Measurements from ENCODE around the gene ORC5.

ORC5 gene

GRCh38 chr7:104130726-104131125, 77.1 kb downstream of the ORC5 start:
- Histone ChIP-seq H3K27me3 (no peaks in the 10 kb centered on the region), H3K4me3 (ENCODE audit: low read depth, low read length) (no peak overlapping the region), H3K9me3 (no peaks in the 10 kb centered on the region), H3K36me3 (peaks cover 17% of the 10 kb centered on the region), H3K4me1 (peaks cover 5% of the 10 kb centered on the region)
- TF ChIP-seq CTCF (IDR thresholded peaks at IDR 0.05; ENCODE audit: low read depth, low read length): no peak
- no peak for DNase-seq

GRCh38 chr7:104127204-104127603, 80.6 kb downstream of the ORC5 start:
- peaks cover 14% of the 10 kb centered on the region for H3K4me1 ChIP-seq
- no peak for TF ChIP-seq CTCF (IDR thresholded peaks at IDR 0.05; ENCODE audit: low read depth, low read length)
- DNase-seq: no peak
- H3K9me3 ChIP-seq: no peaks in the 10 kb centered on the region
- H3K27me3 ChIP-seq: no peaks in the 10 kb centered on the region
- no peak overlapping the region for H3K4me3 ChIP-seq (ENCODE audit: low read depth, low read length)
- H3K36me3 ChIP-seq: peaks cover 6% of the 10 kb centered on the region

GRCh38 chr7:104126411-104126841, 81.4 kb downstream of the ORC5 start:
- no peak for DNase-seq
- Histone ChIP-seq H3K36me3 (peaks cover 6% of the 10 kb centered on the region), H3K4me1 (peaks cover 14% of the 10 kb centered on the region), H3K27me3 (no peaks in the 10 kb centered on the region), H3K9me3 (no peaks in the 10 kb centered on the region), H3K4me3 (ENCODE audit: low read depth, low read length) (no peak overlapping the region)
- no peak for TF ChIP-seq CTCF (IDR thresholded peaks at IDR 0.05; ENCODE audit: low read depth, low read length)

GRCh38 chr7:104124893-104125477, 82.8 kb downstream of the ORC5 start:
- no peak overlapping the region for H3K4me3 ChIP-seq (ENCODE audit: low read depth, low read length)
- peaks cover 14% of the 10 kb centered on the region for H3K4me1 ChIP-seq
- peak; percentile 31 for DNase-seq
- no peak for TF ChIP-seq CTCF (IDR thresholded peaks at IDR 0.05; ENCODE audit: low read depth, low read length)
- no peaks in the 10 kb centered on the region for H3K27me3 ChIP-seq
- H3K9me3 ChIP-seq: no peaks in the 10 kb centered on the region
- no peaks in the 10 kb centered on the region; the same call in 1 of the 2 replicates for H3K36me3 ChIP-seq

- no peak overlapping the region for H3K4me3 ChIP-seq (ENCODE audit: low read depth, low read length)
- no peaks in the 10 kb centered on the region; the same call in 1 of the 2 replicates for H3K36me3 ChIP-seq
- H3K9me3 ChIP-seq: no peaks in the 10 kb centered on the region
- H3K4me1 ChIP-seq: peaks cover 14% of the 10 kb centered on the region
- no peak for TF ChIP-seq CTCF (IDR thresholded peaks at IDR 0.05; ENCODE audit: low read depth, low read length)
- no peaks in the 10 kb centered on the region for H3K27me3 ChIP-seq
- no peak for DNase-seq
These were observed 83.3 kb downstream of the ORC5 start for GRCh38 chr7:104124469-104124868.

- no peak for DNase-seq
- no peaks in the 10 kb centered on the region for H3K27me3 ChIP-seq
- H3K9me3 ChIP-seq: no peaks in the 10 kb centered on the region
- peaks cover 14% of the 10 kb centered on the region for H3K4me1 ChIP-seq
- no peaks in the 10 kb centered on the region for H3K36me3 ChIP-seq
- no peak overlapping the region for H3K4me3 ChIP-seq (ENCODE audit: low read depth, low read length)
- TF ChIP-seq CTCF (IDR thresholded peaks at IDR 0.05; ENCODE audit: low read depth, low read length): no peak
These were observed 84.0 kb downstream of the ORC5 start for GRCh38 chr7:104123786-104124185.
